ENCODE measurements around the gene TTC28. TPM values are rescaled to one million over a fixed set of nuclear protein-coding genes. Genes with fewer than 3 reads are reported as not detected.
"Not testable (repeated sequence)": the region's sequence is repeated elsewhere in the genome, so short reads cannot be mapped to it uniquely, and the experiment has no call there.

TTC28 gene
- polyA plus RNA-seq, 1 donor from 2014 or later: 14.8 TPM

DNA sequence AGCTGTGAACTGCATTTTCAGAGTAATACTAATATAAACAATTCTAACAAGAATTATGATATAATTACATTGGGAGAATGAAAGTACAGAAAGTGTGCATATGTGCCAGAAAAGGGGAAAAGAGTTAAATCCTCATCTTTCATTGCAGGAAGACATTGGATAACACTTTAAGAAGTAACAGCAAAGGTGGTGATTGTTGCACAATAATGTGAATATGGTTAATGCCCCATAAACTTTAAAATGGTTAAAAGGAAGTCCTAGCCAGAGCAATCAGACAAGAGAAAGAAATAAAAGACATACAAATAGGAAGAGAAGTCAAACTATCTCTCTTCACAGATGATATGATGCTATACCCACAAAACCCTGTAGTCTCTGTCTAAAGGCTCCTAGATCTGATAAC lies 111.5 kb downstream of the TTC28 start:
- H2AFZ ChIP-seq (ENCODE audit: low read depth, low read length): no peak overlapping the region
- H3K27me3 ChIP-seq (ENCODE audit: insufficient read depth, low read depth, low read length): no peaks in the 10 kb centered on the region
- H3K36me3 ChIP-seq (ENCODE audit: insufficient read depth, low read length): no peaks in the 10 kb centered on the region
- H3F3A ChIP-seq (ENCODE audit: insufficient read depth, low read length, poor library complexity, severe bottlenecking): no peaks in the 10 kb centered on the region
- no peaks in the 10 kb centered on the region for H4K20me1 ChIP-seq (ENCODE audit: insufficient read depth)
- H3K4me2 ChIP-seq (ENCODE audit: low read length): no peak overlapping the region
- no peak overlapping the region for H3K9ac ChIP-seq (ENCODE audit: low read length)
- H3K9me3 ChIP-seq (ENCODE audit: low read length): no peaks in the 10 kb centered on the region
- H3K79me2 ChIP-seq (replicated peaks; ENCODE audit: insufficient read depth, low read length): peaks cover 4% of the 10 kb centered on the region
- H3K27ac ChIP-seq (ENCODE audit: low read length): no peak overlapping the region
- H3K4me3 ChIP-seq (ENCODE audit: low read length): no peak overlapping the region
- TF ChIP-seq EP300 (conservative IDR thresholded peaks at IDR 0.05; ENCODE audit: poor library complexity, severe bottlenecking) (no peak), MXI1 (conservative IDR thresholded peaks at IDR 0.05; ENCODE audit: poor library complexity, severe bottlenecking) (no peak), RAD21 (conservative IDR thresholded peaks at IDR 0.05) (no peak), EZH2 (IDR thresholded peaks at IDR 0.05; ENCODE audit: borderline replicate concordance, insufficient read depth, low read length, poor library complexity, severe bottlenecking) (no peak)
- TF ChIP-seq, protein P1, sequence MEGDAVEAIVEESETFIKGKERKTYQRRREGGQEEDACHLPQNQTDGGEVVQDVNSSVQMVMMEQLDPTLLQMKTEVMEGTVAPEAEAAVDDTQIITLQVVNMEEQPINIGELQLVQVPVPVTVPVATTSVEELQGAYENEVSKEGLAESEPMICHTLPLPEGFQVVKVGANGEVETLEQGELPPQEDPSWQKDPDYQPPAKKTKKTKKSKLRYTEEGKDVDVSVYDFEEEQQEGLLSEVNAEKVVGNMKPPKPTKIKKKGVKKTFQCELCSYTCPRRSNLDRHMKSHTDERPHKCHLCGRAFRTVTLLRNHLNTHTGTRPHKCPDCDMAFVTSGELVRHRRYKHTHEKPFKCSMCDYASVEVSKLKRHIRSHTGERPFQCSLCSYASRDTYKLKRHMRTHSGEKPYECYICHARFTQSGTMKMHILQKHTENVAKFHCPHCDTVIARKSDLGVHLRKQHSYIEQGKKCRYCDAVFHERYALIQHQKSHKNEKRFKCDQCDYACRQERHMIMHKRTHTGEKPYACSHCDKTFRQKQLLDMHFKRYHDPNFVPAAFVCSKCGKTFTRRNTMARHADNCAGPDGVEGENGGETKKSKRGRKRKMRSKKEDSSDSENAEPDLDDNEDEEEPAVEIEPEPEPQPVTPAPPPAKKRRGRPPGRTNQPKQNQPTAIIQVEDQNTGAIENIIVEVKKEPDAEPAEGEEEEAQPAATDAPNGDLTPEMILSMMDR (IDR thresholded peaks at IDR 0.05; ENCODE audit: poor library complexity, severe bottlenecking): no peak
- TF ChIP-seq, protein P2, sequence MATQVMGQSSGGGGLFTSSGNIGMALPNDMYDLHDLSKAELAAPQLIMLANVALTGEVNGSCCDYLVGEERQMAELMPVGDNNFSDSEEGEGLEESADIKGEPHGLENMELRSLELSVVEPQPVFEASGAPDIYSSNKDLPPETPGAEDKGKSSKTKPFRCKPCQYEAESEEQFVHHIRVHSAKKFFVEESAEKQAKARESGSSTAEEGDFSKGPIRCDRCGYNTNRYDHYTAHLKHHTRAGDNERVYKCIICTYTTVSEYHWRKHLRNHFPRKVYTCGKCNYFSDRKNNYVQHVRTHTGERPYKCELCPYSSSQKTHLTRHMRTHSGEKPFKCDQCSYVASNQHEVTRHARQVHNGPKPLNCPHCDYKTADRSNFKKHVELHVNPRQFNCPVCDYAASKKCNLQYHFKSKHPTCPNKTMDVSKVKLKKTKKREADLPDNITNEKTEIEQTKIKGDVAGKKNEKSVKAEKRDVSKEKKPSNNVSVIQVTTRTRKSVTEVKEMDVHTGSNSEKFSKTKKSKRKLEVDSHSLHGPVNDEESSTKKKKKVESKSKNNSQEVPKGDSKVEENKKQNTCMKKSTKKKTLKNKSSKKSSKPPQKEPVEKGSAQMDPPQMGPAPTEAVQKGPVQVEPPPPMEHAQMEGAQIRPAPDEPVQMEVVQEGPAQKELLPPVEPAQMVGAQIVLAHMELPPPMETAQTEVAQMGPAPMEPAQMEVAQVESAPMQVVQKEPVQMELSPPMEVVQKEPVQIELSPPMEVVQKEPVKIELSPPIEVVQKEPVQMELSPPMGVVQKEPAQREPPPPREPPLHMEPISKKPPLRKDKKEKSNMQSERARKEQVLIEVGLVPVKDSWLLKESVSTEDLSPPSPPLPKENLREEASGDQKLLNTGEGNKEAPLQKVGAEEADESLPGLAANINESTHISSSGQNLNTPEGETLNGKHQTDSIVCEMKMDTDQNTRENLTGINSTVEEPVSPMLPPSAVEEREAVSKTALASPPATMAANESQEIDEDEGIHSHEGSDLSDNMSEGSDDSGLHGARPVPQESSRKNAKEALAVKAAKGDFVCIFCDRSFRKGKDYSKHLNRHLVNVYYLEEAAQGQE (IDR thresholded peaks at IDR 0.05; ENCODE audit: borderline replicate concordance): no peak
- no peaks in the 10 kb centered on the region for H3K9me2 ChIP-seq (ENCODE audit: insufficient read depth, low read length)

DNA sequence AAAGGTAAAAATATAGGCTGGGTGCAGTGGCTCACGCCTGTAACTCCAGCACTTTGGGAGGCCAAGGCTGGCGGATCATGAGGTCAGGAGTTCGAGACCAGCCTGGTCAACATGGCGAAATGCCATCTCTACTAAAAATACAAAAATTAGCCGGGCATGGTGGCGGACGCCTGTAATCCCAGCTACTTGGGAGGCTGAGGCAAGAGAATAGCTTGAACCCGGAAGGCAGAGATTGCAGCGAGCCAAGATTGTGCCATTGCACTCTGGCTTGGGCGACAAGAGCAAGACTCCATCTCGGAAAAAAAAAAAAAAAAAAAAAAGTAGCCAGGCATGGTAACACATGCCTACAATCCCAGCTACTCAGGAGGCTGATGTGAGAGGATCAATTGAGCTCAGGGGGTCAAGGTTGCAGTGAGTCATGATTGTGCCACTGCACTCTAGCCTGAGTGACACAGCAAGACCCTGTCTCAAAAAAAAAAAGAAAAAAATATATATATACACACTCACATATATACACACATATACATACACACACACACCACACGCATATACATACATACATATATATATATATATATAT lies 112.6 kb downstream of the TTC28 start:
- H3K27ac ChIP-seq (ENCODE audit: low read length); H3K9me3 ChIP-seq (ENCODE audit: low read length); H3K27me3 ChIP-seq (ENCODE audit: insufficient read depth, low read depth, low read length); H3F3A ChIP-seq (ENCODE audit: insufficient read depth, low read length, poor library complexity, severe bottlenecking); H3K79me2 ChIP-seq (replicated peaks; ENCODE audit: insufficient read depth, low read length); H3K4me3 ChIP-seq (ENCODE audit: low read length); H4K20me1 ChIP-seq (ENCODE audit: insufficient read depth); H3K9me2 ChIP-seq (ENCODE audit: insufficient read depth, low read length); H3K4me2 ChIP-seq (ENCODE audit: low read length); H3K9ac ChIP-seq (ENCODE audit: low read length); H3K36me3 ChIP-seq (ENCODE audit: insufficient read depth, low read length); H2AFZ ChIP-seq (ENCODE audit: low read depth, low read length): not testable (repeated sequence)

DNA sequence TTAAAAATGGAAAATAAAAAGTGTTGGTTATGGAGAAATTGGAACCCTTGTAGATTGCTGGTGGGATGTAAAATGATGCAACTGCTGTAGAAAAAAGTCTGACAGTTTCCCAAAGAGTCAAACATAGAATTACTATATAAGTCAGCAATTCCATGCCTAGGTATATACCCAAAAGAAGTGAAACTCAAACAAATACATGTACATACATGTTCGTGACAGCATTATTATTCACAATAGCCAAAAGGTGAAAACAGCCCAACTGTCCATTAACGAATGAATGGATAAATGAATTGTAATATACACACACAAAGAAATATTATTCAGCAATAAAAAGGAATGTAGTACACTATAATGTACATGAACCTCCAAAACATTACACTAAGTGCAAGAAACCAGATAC lies 116.0 kb downstream of the TTC28 start:
- no peak for TF ChIP-seq EZH2 (IDR thresholded peaks at IDR 0.05; ENCODE audit: borderline replicate concordance, insufficient read depth, low read length, poor library complexity, severe bottlenecking)
- TF ChIP-seq SMC3 (conservative IDR thresholded peaks at IDR 0.05; ENCODE audit: poor library complexity): no peak
- no peak for TF ChIP-seq POLR2AphosphoS5 (IDR thresholded peaks at IDR 0.05)
- TF ChIP-seq EP300 (conservative IDR thresholded peaks at IDR 0.05; ENCODE audit: poor library complexity, severe bottlenecking): no peak
- TF ChIP-seq MXI1 (conservative IDR thresholded peaks at IDR 0.05; ENCODE audit: poor library complexity, severe bottlenecking): no peak
- TF ChIP-seq, protein P1 (IDR thresholded peaks at IDR 0.05; ENCODE audit: poor library complexity, severe bottlenecking): no peak
- TF ChIP-seq, protein P2 (IDR thresholded peaks at IDR 0.05; ENCODE audit: borderline replicate concordance): no peak
- TF ChIP-seq TAF1 (IDR thresholded peaks at IDR 0.05; ENCODE audit: low read depth): no peak
- no peak for TF ChIP-seq RAD21 (conservative IDR thresholded peaks at IDR 0.05)

More for the DNA sequence above, 116.0 kb downstream of the TTC28 start:
- H3K4me3 ChIP-seq (ENCODE audit: low read length): no peak overlapping the region
- H3K9ac ChIP-seq (ENCODE audit: low read length): no peak overlapping the region
- no peaks in the 10 kb centered on the region for H4K20me1 ChIP-seq (ENCODE audit: insufficient read depth)
- H3K27me3 ChIP-seq (ENCODE audit: insufficient read depth, low read depth, low read length): no peaks in the 10 kb centered on the region
- H3K27ac ChIP-seq (ENCODE audit: low read length): no peak overlapping the region
- no peaks in the 10 kb centered on the region for H3K36me3 ChIP-seq (ENCODE audit: insufficient read depth, low read length)
- peaks cover 4% of the 10 kb centered on the region for H3K79me2 ChIP-seq (replicated peaks; ENCODE audit: insufficient read depth, low read length)
- no peaks in the 10 kb centered on the region for H3K9me2 ChIP-seq (ENCODE audit: insufficient read depth, low read length)
- H3K4me2 ChIP-seq (ENCODE audit: low read length): no peak overlapping the region
- no peaks in the 10 kb centered on the region for H3F3A ChIP-seq (ENCODE audit: insufficient read depth, low read length, poor library complexity, severe bottlenecking)
- H2AFZ ChIP-seq (ENCODE audit: low read depth, low read length): no peak overlapping the region
- no peaks in the 10 kb centered on the region for H3K9me3 ChIP-seq (ENCODE audit: low read length)

All from neural cell (in vitro differentiated cells).